ENCODE results near the gene DHH.

Gene DHH

GRCh38 chr12:49109641-49110463 is 15.3 kb upstream of the DHH start:
- in situ Hi-C loops (cut with MboI; ENCODE audit: low sequenced_read_pairs) = no loop called here

- in situ Hi-C loops (cut with MboI; ENCODE audit: low sequenced_read_pairs) = no loop called here
Observed at GRCh38 chr12:49108958-49109404, 14.4 kb upstream of the DHH start.

GRCh38 chr12:49105504-49106084 is 11.0 kb upstream of the DHH start:
- in situ Hi-C loops (cut with MboI; ENCODE audit: low sequenced_read_pairs) = no loop called here

GRCh38 chr12:49104822-49105221 is 10.2 kb upstream of the DHH start:
- in situ Hi-C loops (cut with MboI; ENCODE audit: low sequenced_read_pairs) = no loop called here

- in situ Hi-C loops (cut with MboI; ENCODE audit: low sequenced_read_pairs) = no loop called here
Observed at GRCh38 chr12:49100380-49100779, 5.8 kb upstream of the DHH start.

- in situ Hi-C loops (cut with MboI; ENCODE audit: low sequenced_read_pairs) = no loop called here
Observed at GRCh38 chr12:49098703-49099102, 4.1 kb upstream of the DHH start.

- in situ Hi-C loops (cut with MboI; ENCODE audit: low sequenced_read_pairs) = no loop called here
Observed at GRCh38 chr12:49098035-49098451, 3.4 kb upstream of the DHH start.

- in situ Hi-C loops (cut with MboI; ENCODE audit: low sequenced_read_pairs) = no loop called here
Observed at GRCh38 chr12:49097381-49097780, 2.8 kb upstream of the DHH start.

- in situ Hi-C loops (cut with MboI; ENCODE audit: low sequenced_read_pairs) = no loop called here
Observed at GRCh38 chr12:49094975-49095365, 369 bp upstream of the DHH start.

- in situ Hi-C loops (cut with MboI; ENCODE audit: low sequenced_read_pairs) = no loop called here
Observed at GRCh38 chr12:49093792-49094159, 825 bp downstream of the DHH start.

- in situ Hi-C loops (cut with MboI; ENCODE audit: low sequenced_read_pairs) = no loop called here
Observed at GRCh38 chr12:49092816-49093406, 1.7 kb downstream of the DHH start.

- in situ Hi-C loops (cut with MboI; ENCODE audit: low sequenced_read_pairs) = no loop called here
Observed at GRCh38 chr12:49092086-49092815, 2.4 kb downstream of the DHH start.

GRCh38 chr12:49091836-49092085 is 2.8 kb downstream of the DHH start:
- in situ Hi-C loops (cut with MboI; ENCODE audit: low sequenced_read_pairs) = no loop called here

- in situ Hi-C loops (cut with MboI; ENCODE audit: low sequenced_read_pairs) = no loop called here
Observed at GRCh38 chr12:49091056-49091835, 3.4 kb downstream of the DHH start.

- in situ Hi-C loops (cut with MboI; ENCODE audit: low sequenced_read_pairs) = no loop called here
Observed at GRCh38 chr12:49089821-49090773, 4.5 kb downstream of the DHH start.

- in situ Hi-C loops (cut with MboI; ENCODE audit: low sequenced_read_pairs) = no loop called here
Observed at GRCh38 chr12:49088932-49089330, 5.7 kb downstream of the DHH start.

- in situ Hi-C loops (cut with MboI; ENCODE audit: low sequenced_read_pairs) = no loop called here
Observed at GRCh38 chr12:49088150-49088931, 6.3 kb downstream of the DHH start.

- in situ Hi-C loops (cut with MboI; ENCODE audit: low sequenced_read_pairs) = no loop called here
Observed at GRCh38 chr12:49086116-49086515, 8.5 kb downstream of the DHH start.

- in situ Hi-C loops (cut with MboI; ENCODE audit: low sequenced_read_pairs) = no loop called here
Observed at GRCh38 chr12:49084438-49084837, 10.2 kb downstream of the DHH start.
